K562 (cell line): ENCODE data around the gene PTTG1IP. TPM values are rescaled to one million over a fixed set of nuclear protein-coding genes. Genes with fewer than 3 reads are reported as not detected.

ENCODE experiments used
- ATAC-seq: fragments of 200-7000 bp; cut with Tn5 transposase; 3 replicates; pipeline ENCODE4 v1.9.1; 2020; ENCODE audit warnings: moderate library complexity
- BruUV-seq: library from RNA; stranded (reverse); fragments of 400-500 nt; replicated peaks from 2 replicates; lab custom pipeline; 2021; lab: Mats Ljungman, UMichigan
- CTCF ChIA-PET: fragments of 300-600 bp; formaldehyde crosslinking; extraction: SDS; loops from one replicate; lab custom pipeline; 2021; ENCODE audit warnings: low intra/inter-chr PET ratio; lab: Yijun Ruan, JAX
- POLR2A ChIA-PET: fragments of 300-600, 350-650 bp; sonication (Branson Sonifier 250); formaldehyde crosslinking; extraction: SDS; loops from one replicate; lab custom pipeline; 2021; ENCODE audit warnings: antibody characterized with exemption, inconsistent platforms; lab: Yijun Ruan, JAX
- DNase-seq, 4 experiments: peaks; one replicate each; pipeline versions ENCODE4 v3.0.0 to v3.0.0-alpha.2; 2011 to 2018; ENCODE audit warnings: low spot score in 3 of 4, mixed read lengths in 3 of 4; ENCODE audit errors: extremely low read depth in 1 of 4
- FAIRE-seq: peaks from 2 replicates; lab custom pipeline; 2011; peaks lifted over from hg19 to GRCh38; lab: Jason Lieb, UNC
- H2AFZ ChIP-seq: 2 replicates; pipeline ENCODE4 v1.6.0; 2011; ENCODE audit warnings: low read depth, low read length, control low read depth, inconsistent platforms
- H3K27ac ChIP-seq: fragments of 200-600 bp; 3 replicates; pipeline ENCODE4 v1.8.0; 2011; ENCODE audit warnings: low read depth, mild to moderate bottlenecking, control low read depth, inconsistent platforms, low read length, moderate library complexity, mixed read lengths; ENCODE audit errors: extremely low read depth
- H3K27me3 ChIP-seq, 2 experiments: fragments of 300-600 bp in 1 of 2; 2 replicates in 1 of 2; 3 replicates in 1 of 2; pipeline versions ENCODE4 v1.6.0 to v1.8.0; 2011; ENCODE audit warnings: inconsistent platforms in 2 of 2, low read length in 2 of 2, mild to moderate bottlenecking in 1 of 2, mixed read lengths in 1 of 2, moderate library complexity in 1 of 2; ENCODE audit not compliant: control insufficient read depth in 2 of 2, insufficient read depth in 2 of 2
- H3K36me3 ChIP-seq: fragments of 300-600 bp; 3 replicates; pipeline ENCODE4 v1.8.0; 2011; ENCODE audit warnings: mild to moderate bottlenecking, low read length, inconsistent platforms; ENCODE audit not compliant: control insufficient read depth, insufficient read depth
- H3K4me1 ChIP-seq, 2 experiments: fragments of 200-600 bp in 1 of 2; replicated peaks in 1 of 2; 2 replicates in 1 of 2; 3 replicates in 1 of 2; pipeline versions ENCODE4 v1.5.1 to v1.8.0; 2011; ENCODE audit warnings: inconsistent platforms in 2 of 2, low read length in 2 of 2, mild to moderate bottlenecking in 1 of 2, mixed read lengths in 1 of 2, moderate library complexity in 1 of 2; ENCODE audit not compliant: control insufficient read depth in 2 of 2, insufficient read depth in 2 of 2
- H3K4me2 ChIP-seq: 2 replicates; pipeline ENCODE4 v1.6.1; 2011; ENCODE audit warnings: low read length, control low read depth, inconsistent platforms, mixed read lengths; ENCODE audit not compliant: insufficient read depth
- H3K4me3 ChIP-seq: fragments of 200-600 bp; sonication (generic), shearing (Covaris generic); 2 replicates; pipeline ENCODE4 v1.5.1; 2016; ENCODE audit warnings: control low read depth, inconsistent platforms
- H3K79me2 ChIP-seq: fragments of 200-600 bp; 3 replicates; pipeline ENCODE4 v1.8.0; 2011; ENCODE audit warnings: low read length, inconsistent platforms; ENCODE audit not compliant: control insufficient read depth, insufficient read depth
- H3K9ac ChIP-seq, 2 experiments: 2 replicates each; pipeline versions ENCODE4 v1.6.0 to v1.6.1; 2011; ENCODE audit warnings: low read depth in 2 of 2, low read length in 2 of 2, control low read depth in 1 of 2, inconsistent platforms in 1 of 2, mild to moderate bottlenecking in 1 of 2, mixed read lengths in 1 of 2; ENCODE audit not compliant: insufficient read depth in 1 of 2
- H3K9me1 ChIP-seq: one replicate; pipeline ENCODE4 v1.6.0; 2011; ENCODE audit warnings: inconsistent platforms, mild to moderate bottlenecking, low read length, moderate library complexity; ENCODE audit not compliant: control insufficient read depth, insufficient read depth
- H3K9me3 ChIP-seq: replicated peaks from 2 replicates; pipeline ENCODE4 v1.5.1; 2011; ENCODE audit warnings: low read depth, low read length, inconsistent platforms; ENCODE audit not compliant: control insufficient read depth, insufficient read depth
- H4K20me1 ChIP-seq: replicated peaks from 2 replicates; pipeline ENCODE4 v1.6.1; 2011; ENCODE audit warnings: low read length, inconsistent platforms, mixed read lengths; ENCODE audit not compliant: control insufficient read depth, insufficient read depth
- CAMTA2 ChIP-seq: fragments of 250-450 bp; sonication (Bioruptor Pico); conservative IDR thresholded peaks from 2 replicates; pipeline ENCODE4 v1.5.1; 2022
- CLOCK ChIP-seq: fragments of 250-450 bp; sonication (Bioruptor Pico); IDR thresholded peaks from 2 replicates; pipeline ENCODE4 v1.4.0; 2020; ENCODE audit warnings: mild to moderate bottlenecking, moderate library complexity, borderline replicate concordance
- IRF1 ChIP-seq: sonication (generic); formaldehyde crosslinking; IDR thresholded peaks from 2 replicates; pipeline ENCODE4 v1.8.0; 2022; ENCODE audit warnings: missing genetic modification reagents, mild to moderate bottlenecking, borderline replicate concordance
- NFE2L1 ChIP-seq: fragments of 450-650 bp; IDR thresholded peaks from 2 replicates; pipeline ENCODE4 v1.6.1; 2016; ENCODE audit warnings: missing genetic modification characterization, low read depth, mild to moderate bottlenecking, missing compliant biosample characterization, moderate library complexity, borderline replicate concordance
- PCBP1 ChIP-seq: fragments of 200-400 bp; formaldehyde crosslinking; IDR thresholded peaks from 2 replicates; pipeline ENCODE4 v1.6.1; 2018; ENCODE audit warnings: mild to moderate bottlenecking, low read depth, low read length; ENCODE audit not compliant: poor library complexity, severe bottlenecking
- PHB2 ChIP-seq: fragments of 450-650 bp; IDR thresholded peaks from 2 replicates; pipeline ENCODE4 v1.6.1; 2017; ENCODE audit warnings: low read depth
- PTBP1 ChIP-seq: fragments of 200-400 bp; formaldehyde crosslinking; IDR thresholded peaks from 2 replicates; pipeline ENCODE4 v1.6.1; 2017; ENCODE audit warnings: low read depth, low read length
- PYGO2 ChIP-seq: fragments of 450-650 bp; IDR thresholded peaks from 2 replicates; pipeline ENCODE4 v1.6.1; 2016; ENCODE audit warnings: mild to moderate bottlenecking, missing genetic modification characterization, moderate library complexity, missing compliant biosample characterization
- TFE3 ChIP-seq: fragments of 450-650 bp; formaldehyde crosslinking; IDR thresholded peaks from 2 replicates; pipeline ENCODE4 v1.4.0; 2020; ENCODE audit warnings: mild to moderate bottlenecking, mixed read lengths
- THRB ChIP-seq: fragments of 450-650 bp; formaldehyde crosslinking; conservative IDR thresholded peaks from 2 replicates; pipeline ENCODE4 v1.4.0; 2022; ENCODE audit warnings: mild to moderate bottlenecking, missing genetic modification characterization
- ZNF12 ChIP-seq: sonication (generic); formaldehyde crosslinking; IDR thresholded peaks from 2 replicates; pipeline ENCODE4 v1.4.0; 2020; ENCODE audit warnings: mild to moderate bottlenecking, missing genetic modification reagents
- ZNF217 ChIP-seq: sonication (generic); formaldehyde crosslinking; IDR thresholded peaks from 2 replicates; pipeline ENCODE4 v1.8.0; 2022; ENCODE audit warnings: mild to moderate bottlenecking, missing genetic modification reagents
- ZNF253 ChIP-seq: fragments of 250-450 bp; sonication (Bioruptor Pico); conservative IDR thresholded peaks from 2 replicates; pipeline ENCODE4 v1.6.1; 2021; ENCODE audit warnings: mild to moderate bottlenecking
- ZNF583 ChIP-seq: fragments of 250-450 bp; sonication (Bioruptor Pico); IDR thresholded peaks from 2 replicates; pipeline ENCODE4 v1.4.0; 2020
- WGBS: fragments of 100-300 bp; shearing (Covaris generic); methylation state at CpG from one replicate; pipeline ENCODE4 v1.1.6; 2016; ENCODE audit warnings: low coverage, mixed read lengths; ENCODE audit not compliant: insufficient coverage; ENCODE audit errors: missing lambda C conversion rate; 5-methylcytosine and 5-hydroxymethylcytosine counted together
- in situ Hi-C: fragments of 300-500 bp; cut with MboI; formaldehyde crosslinking; loops from 4 replicates; pipeline ENCODE4 v1.15.0; 2018; ENCODE audit warnings: inconsistent platforms, mixed read lengths
- intact Hi-C: fragments of 100-400 bp; cut with micrococcal nuclease; formaldehyde crosslinking; loops from 2 replicates; pipeline ENCODE4 v1.14.2; 2022
- polyA plus RNA-seq, 8 experiments: library from polyadenylated mRNA; depleted of rRNA in 4 of 8; stranded (reverse) in 5 of 8; unstranded in 3 of 8; fragments of >200 nt; fragmentation: Nextera tagmentation in 2 of 8; fragmentation: Illumina TruSeq in 1 of 8; extraction: Ambion mirVana in 2 of 8; extraction: Trizol in 1 of 8; gene quantifications; 2 replicates each; pipeline versions ENCODE4 v1.2.1 to v1.2.3, GENCODE V29; 2011 to 2014; ENCODE audit warnings: inconsistent platforms in 1 of 8, missing spikeins in 1 of 8
- total RNA-seq, 7 experiments: library from RNA; depleted of rRNA in 6 of 7; stranded (reverse); fragments of >200 nt in 6 of 7; fragmentation: Illumina TruSeq in 2 of 7; extraction: Trizol in 2 of 7; gene quantifications; 2 replicates each; pipeline versions ENCODE4 v1.2.1 to v1.2.3, GENCODE V29; 2011 to 2021; ENCODE audit warnings: low replicate concordance in 1 of 7

The PTTG1IP gene
- total and polyA plus RNA-seq, 9 of the 15 experiments (the other 6 are each of a cell fraction or from before 2014, with no cell fraction given): 5.0 to 99.3 (median 82.4) TPM

- no peak overlapping the region; the same call in 1 of the 2 replicates for H3K4me3 ChIP-seq
- intact Hi-C loops: loop anchor here (1.0 kb wide), 2 partner anchors 15 to 18 kb away; partner anchors contain the start of gene PTTG1IP
- H3K36me3 ChIP-seq: peaks cover 87% of the 10 kb centered on the region
- ChIA-PET POLR2A (interaction anchor here (0.5 to 1.7 kb wide), 19 partner anchors 9 to 53 kb away, joined by 3 to 9 read pairs (median 4); partner anchors contain the start of genes PTTG1IP, SUMO3 and UBE2G2), CTCF (interaction anchor here (0.5 kb wide), 1 partner anchor 700 kb away, joined by 3 read pairs; no protein-coding TSS in a partner anchor)
- FAIRE-seq: peak; percentile 99
- peak; percentile 87 to 98 (median 90) for DNase-seq
- BruUV-seq: no TSS peak
- H3K9me3 ChIP-seq: no peaks in the 10 kb centered on the region
- H4K20me1 ChIP-seq: no peaks in the 10 kb centered on the region; the same call in 1 of the 2 replicates
- peak overlapping the region; percentile 81 for H3K27ac ChIP-seq
- peak; percentile 94 for ATAC-seq
- peak overlapping the region; percentile 60 for H2AFZ ChIP-seq
- H3K9ac ChIP-seq: peak overlapping the region; percentile 8 to 52; a peak in 3 of 4 replicates
- no peaks in the 10 kb centered on the region for H3K27me3 ChIP-seq
- H3K4me1 ChIP-seq: peaks cover 35 to 57% of the 10 kb centered on the region in 2 experiments
- in situ Hi-C loops: no loop called here
- H3K79me2 ChIP-seq: peaks cover 25% of the 10 kb centered on the region
- peaks cover 6% of the 10 kb centered on the region for H3K9me1 ChIP-seq
- H3K4me2 ChIP-seq: peak overlapping the region; percentile 86
- WGBS: under 1% methylated on average over 31 of the region's 31 CpGs
- TF ChIP-seq IRF1 (CRISPR knock-in tag) (no peak), NFE2L1 (tag) (no peak), ZNF217 (CRISPR knock-in tag) (no peak), ZNF12 (CRISPR knock-in tag) (no peak), THRB (CRISPR knock-in tag) (peak; percentile 48; the same call in 1 of the 2 replicates), PCBP1 (no peak), ZNF583 (no peak), ZNF253 (no peak), CLOCK (CRISPR knock-in tag) (0 out of 2 replicates have a peak, but pooled peaks have one; percentile 59), CAMTA2 (CRISPR knock-in tag) (no peak), PHB2 (peak; percentile 95), PYGO2 (peak; percentile 87), PTBP1 (no peak; the same call in 1 of the 2 replicates), TFE3 (CRISPR knock-in tag) (no peak; the same call in 1 of the 2 replicates)
Observed at GRCh38 chr21:44854664-44855446, 18.6 kb downstream of the PTTG1IP start.
